Pons (tissue), 1 donor: ENCODE measurements around the gene PTPRN2.

Source experiments
- DNase-seq: peaks from one replicate; pipeline ENCODE4 v3.0.0-alpha.2; 2016; ENCODE audit warnings: low spot score

The PTPRN2 gene

DNA sequence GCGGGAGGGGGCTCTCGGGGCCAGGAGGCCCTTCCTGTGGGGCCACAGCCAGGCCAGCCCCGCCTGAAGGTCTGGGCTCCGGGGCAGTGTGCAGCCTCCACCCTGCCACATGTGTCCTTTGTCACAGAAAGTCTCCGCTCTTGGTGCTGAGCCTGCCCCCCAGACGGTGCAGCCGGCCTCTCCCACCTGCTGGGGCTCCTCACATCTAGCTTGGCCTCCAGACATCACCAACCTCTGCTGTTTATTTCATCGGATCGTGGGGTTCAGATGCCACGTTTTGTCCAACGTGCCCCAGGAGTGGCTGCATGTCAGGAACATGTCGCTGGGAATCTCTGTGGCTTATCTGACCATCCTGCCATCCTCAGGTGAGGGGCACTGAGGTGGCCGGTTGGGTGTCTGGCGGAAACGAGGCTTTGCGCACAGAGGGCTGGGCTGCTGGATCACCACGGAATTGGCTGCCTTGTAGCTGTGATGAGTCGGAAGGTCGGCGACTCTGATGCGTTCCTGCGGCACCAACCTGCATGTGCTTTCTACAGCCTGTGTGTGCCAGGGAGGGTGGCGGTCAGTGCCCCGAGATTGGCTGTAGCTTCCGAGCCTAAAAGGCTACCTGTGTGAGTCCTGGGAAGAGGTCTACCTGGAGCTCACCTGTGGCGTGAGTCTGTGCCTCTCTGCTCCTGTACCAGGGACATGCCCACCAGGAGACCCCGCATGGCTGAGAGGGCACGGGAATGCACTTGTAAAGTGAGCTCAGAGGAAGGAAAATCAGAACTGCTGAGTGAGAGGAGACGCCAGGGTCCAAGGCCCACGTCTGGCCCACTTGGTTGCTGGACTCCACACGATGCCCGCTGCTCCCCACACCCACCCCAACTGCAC, 934.4 kb downstream of the PTPRN2 start:
- DNase-seq, result no peak

DNA sequence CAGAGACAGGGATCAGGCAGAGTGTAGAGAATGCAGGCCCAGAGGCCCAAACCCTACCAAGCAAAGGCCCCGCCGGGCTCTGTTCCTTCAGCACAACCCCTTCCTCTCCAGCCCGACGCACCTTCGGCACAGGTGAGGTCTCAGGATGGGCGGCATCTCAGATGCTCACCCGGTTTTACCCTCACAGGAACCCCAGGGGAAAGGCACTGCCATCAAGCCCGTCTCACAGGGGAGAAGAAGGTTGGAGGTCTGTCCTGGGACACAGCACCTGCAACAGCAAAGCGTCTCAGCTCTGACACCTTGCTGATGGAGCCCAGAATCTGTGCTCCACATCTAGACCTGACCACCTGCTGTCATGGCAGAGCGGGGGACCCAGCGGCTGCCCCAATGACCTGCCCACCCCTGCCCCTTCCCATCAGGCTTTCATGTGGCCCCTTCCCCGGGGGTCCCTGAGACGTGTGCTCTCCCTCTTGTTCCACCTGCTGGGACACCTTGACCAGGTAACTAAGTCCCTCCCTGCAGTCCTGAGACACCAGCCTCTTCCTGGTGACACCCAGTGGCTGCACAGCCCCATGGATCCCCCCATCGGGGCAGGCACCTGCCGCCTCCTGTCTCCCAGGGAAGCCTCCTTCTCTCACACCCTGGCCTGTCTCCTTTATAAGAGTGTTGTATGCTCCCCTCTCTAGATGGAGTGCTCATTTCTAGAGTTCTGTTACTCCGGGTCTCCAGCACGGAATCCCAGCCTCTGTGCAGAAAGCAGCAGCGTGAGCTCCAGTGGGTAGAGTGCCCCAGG, 935.3 kb downstream of the PTPRN2 start:
- no peak for DNase-seq

- no peak for DNase-seq
Observed at GRCh38 chr7:157651366-157652160, 936.1 kb downstream of the PTPRN2 start.

GRCh38 chr7:157650801-157651200, 936.8 kb downstream of the PTPRN2 start:
- no peak for DNase-seq

DNA sequence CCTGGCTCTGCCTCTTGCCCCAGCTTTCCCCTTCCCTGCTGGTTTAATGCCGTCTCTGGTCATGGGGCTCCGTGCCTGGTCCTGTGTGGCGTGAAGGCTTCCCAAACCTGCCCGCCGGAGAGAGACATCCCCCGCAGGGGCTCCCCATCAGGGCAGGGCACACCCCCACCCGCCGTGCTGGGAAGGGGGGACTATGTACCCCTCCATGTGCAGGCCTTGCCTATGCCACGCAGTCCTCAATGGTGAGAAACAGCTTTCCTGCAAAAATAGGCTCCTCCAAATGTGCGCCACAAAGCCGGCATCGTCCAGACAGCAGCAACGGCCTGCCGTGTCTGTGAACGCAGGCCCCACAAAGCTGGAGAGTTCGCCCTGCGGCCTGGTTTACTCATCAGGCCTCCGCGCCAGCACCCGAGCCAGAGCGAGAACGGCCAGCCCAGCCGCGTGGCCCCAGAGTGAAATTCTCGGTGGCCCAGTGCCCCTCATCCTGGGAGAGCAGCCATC, 937.4 kb downstream of the PTPRN2 start:
- no peak for DNase-seq

DNA sequence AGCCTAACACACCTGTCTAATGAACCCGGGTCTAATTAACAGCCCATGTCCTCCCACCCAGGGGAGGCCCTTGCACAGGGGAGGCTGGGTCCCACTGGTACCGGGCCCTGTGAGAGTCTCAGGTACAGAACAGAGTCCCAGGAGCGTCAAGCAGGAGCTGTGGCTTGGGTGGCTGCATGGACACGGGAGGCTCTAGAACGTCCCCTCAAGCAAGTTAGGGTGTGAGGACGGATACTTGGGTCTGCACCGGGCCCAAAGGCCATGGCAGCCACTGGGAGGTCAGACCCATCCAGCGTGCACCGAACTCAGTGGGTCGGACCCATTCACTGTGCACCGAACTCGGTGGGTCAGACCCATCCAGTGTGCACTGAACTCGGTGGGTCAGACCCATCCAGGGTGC, 941.1 kb downstream of the PTPRN2 start:
- DNase-seq, result no peak

DNA sequence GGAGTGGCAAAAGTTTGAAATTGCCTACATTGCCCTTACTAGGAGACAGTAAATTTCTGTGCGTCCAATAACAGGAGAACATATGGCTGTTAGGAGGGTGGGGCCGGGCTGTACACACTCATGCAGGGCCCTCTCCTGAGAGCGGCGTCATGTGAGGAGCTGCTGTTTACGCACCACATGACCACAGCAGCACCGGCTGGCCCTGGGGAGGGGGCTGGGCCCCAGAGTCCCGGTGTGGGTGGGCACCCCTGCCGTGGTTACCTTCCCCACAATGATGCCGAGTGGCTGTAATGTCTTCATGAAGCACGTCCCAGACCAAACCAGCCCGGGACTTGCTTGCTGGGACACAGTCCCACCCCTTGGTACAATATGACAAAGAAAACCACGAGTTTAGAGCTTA, 942.1 kb downstream of the PTPRN2 start:
- no peak for DNase-seq

DNA sequence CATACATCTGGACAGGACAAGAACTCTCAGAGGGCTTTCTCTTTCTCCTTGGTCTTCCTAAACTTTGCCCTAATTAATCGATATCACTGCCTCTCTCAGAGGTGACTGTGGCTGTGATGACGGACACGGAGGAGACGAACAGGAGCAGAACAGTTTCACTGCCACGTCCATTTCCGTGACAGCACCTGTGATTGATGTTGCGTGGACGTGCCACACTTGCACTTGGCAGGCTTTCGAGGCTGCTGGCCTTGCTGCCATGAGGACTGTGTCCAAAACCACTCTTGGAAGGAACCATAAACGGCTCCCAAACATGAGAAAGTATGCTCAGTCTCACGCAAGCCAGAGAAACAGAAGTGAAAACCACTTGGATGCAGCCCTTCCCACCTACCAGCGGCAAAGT, 942.7 kb downstream of the PTPRN2 start:
- no peak for DNase-seq

GRCh38 chr7:157643525-157643970, 944.1 kb downstream of the PTPRN2 start:
- DNase-seq, result no peak

- DNase-seq, result no peak
Observed at GRCh38 chr7:157641866-157642265, 945.8 kb downstream of the PTPRN2 start.

DNA sequence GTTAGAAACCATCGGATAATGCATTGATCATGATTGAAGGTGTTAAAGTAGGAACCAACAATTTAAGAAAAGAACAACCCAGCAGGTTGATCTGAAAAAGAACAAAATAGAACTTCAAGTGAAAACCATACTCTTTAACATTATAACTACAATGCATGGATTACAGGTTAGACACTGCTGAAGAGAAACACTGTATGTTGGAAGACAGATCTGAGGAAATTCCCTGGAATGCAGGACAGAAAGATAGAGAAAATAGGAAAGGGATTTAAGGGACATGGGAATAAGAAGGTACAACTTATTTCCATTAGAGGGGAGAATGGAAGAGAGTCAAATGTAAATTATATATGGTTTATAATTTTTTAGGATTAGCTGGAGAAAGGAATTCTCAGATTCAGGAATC, 947.5 kb downstream of the PTPRN2 start:
- no peak for DNase-seq

DNA sequence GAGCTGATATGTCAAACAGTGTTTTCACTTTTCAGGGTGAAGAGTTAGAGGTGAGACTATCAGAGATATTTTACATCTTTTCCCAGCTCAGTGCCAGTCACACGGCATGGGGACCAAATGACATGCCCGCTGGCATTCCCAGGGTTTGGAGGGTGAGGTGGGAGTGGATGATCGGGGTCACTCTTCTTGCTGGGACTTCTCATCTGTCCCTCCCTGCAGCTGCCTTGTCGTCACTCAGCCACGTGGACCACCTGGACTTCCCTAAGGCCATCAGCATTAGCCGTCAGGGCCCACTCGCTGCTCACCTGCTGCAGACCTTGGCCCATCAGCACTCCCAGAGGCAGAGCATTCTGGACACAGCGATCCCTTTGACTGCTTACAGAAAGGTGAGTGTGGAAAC, 949.1 kb downstream of the PTPRN2 start:
- DNase-seq, result no peak

DNA sequence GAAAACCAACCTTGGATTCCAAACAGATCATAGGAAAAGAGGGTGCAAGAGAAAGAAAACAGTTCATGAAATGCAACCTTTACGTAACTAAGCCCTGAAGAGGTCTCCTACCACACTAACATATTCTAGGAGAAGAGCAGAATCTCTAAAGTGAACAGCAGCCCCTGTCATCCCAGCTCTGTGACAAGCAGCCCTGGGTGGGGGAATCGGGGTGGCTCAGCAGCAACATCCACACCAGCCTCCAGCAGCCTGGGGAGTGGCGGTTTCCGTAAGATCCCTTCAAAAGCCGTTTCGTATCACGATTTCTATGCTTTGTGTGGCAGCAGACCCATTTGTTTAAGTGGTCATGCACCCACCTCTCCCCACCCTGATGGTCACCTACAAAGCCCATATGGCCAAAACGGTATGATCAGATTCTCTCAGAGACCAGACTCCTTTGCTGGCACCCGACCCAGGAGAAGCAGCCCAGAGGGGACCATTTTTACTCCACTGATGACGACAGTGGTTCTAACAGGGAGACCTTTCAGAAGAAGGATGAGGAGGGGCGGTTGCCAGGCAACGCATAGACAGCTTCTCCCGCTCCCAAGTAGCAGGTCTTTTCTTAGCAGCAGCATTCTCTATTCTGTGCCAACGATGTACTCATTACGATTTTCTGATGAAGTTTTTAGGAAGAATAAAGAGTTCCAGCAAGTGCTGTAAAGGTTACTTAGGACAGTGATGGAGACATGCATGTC, 950.2 kb downstream of the PTPRN2 start:
- DNase-seq, result peak; percentile 25

- no peak for DNase-seq
Observed at GRCh38 chr7:157635669-157636068, 952.0 kb downstream of the PTPRN2 start.

DNA sequence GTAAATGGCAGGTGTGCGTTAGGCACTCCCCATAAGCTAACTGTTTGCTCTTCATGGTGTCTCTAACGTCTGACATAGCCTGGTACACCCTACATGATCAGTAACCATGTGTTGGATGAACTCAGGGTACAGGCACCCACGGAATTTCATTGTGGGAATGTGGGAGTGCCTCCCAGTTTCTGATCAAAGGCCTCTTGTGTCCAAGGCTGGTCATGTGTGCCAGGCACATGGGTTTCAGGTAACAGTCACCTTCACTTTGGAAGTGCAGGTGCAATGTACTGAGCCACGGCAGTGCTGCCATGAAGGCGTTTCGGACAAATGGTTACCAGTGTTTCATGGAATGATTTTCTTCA, 952.5 kb downstream of the PTPRN2 start:
- no peak for DNase-seq

DNA sequence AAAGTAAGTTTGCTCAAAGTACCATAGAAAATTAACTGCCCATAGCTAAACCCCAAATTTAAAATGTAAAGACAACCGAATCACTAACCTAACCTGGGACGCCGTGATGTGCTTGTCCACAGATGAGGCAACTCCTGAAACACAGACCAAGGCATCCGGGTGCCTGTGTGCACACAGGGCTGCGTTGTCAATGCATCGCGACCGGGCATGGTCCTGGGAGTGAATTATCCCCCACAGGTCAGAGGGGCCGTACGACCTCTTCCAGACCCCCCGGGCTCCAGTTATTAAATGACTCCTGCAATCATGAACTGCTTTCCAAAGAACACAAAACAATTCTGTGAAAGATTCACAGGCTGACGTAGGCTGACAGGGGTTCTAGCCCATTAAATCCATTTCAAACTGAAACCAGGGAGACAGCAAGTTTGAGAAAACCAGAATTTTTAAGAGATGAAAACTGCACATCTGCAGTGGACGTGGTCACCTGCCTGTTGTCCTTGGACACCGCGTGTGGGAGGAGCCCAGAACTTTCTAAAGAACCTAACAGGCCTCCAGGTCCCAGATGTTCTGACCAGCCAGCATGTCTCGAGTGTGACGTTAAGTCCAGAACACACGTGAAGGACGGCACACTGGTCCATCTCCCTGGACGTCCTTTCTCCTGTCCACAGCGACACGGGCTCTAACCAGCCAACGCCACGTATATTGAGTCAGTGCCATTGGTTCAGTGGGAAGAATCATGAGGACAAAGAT, 953.0 kb downstream of the PTPRN2 start:
- no peak for DNase-seq

GRCh38 chr7:157633465-157634185, 954.0 kb downstream of the PTPRN2 start:
- no peak for DNase-seq

GRCh38 chr7:157630301-157630853, 957.2 kb downstream of the PTPRN2 start:
- no peak for DNase-seq

- no peak for DNase-seq
Observed at GRCh38 chr7:157628456-157628855, 959.2 kb downstream of the PTPRN2 start.

DNA sequence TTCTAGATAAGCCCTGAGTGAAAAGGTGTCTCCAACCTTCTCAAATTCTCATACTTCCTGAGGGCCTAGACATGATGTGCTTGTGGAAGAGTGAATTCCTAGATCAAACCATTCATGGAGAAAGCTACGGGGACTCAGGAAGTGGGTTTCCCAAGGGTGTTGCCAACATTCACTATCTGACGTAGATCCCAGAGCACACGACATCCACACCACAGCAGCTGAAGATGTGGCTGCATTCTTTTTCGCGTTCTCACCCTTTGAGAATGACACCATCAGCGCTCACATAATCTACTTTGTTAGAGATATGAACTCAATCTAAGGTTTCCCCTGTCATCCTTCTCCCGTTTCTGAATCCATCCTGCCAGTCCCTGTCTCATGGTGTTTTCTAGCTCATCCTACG, 960.0 kb downstream of the PTPRN2 start:
- DNase-seq, result no peak
